ENCODE measurements around the gene RGP1. TPM values are rescaled to one million over a fixed set of nuclear protein-coding genes. Genes with fewer than 3 reads are reported as not detected.

The RGP1 gene
- total and polyA plus RNA-seq, 9 of the 15 experiments (the other 6 are each of a cell fraction or from before 2014, with no cell fraction given) = 0.42 to 13.8 (median 6.7) TPM

- TF ChIP-seq, protein P1, sequence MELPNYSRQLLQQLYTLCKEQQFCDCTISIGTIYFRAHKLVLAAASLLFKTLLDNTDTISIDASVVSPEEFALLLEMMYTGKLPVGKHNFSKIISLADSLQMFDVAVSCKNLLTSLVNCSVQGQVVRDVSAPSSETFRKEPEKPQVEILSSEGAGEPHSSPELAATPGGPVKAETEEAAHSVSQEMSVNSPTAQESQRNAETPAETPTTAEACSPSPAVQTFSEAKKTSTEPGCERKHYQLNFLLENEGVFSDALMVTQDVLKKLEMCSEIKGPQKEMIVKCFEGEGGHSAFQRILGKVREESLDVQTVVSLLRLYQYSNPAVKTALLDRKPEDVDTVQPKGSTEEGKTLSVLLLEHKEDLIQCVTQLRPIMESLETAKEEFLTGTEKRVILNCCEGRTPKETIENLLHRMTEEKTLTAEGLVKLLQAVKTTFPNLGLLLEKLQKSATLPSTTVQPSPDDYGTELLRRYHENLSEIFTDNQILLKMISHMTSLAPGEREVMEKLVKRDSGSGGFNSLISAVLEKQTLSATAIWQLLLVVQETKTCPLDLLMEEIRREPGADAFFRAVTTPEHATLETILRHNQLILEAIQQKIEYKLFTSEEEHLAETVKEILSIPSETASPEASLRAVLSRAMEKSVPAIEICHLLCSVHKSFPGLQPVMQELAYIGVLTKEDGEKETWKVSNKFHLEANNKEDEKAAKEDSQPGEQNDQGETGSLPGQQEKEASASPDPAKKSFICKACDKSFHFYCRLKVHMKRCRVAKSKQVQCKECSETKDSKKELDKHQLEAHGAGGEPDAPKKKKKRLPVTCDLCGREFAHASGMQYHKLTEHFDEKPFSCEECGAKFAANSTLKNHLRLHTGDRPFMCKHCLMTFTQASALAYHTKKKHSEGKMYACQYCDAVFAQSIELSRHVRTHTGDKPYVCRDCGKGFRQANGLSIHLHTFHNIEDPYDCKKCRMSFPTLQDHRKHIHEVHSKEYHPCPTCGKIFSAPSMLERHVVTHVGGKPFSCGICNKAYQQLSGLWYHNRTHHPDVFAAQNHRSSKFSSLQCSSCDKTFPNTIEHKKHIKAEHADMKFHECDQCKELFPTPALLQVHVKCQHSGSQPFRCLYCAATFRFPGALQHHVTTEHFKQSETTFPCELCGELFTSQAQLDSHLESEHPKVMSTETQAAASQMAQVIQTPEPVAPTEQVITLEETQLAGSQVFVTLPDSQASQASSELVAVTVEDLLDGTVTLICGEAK (IDR thresholded peaks at IDR 0.05) = peak; percentile 33; the same call in 1 of the 2 replicates
- TF ChIP-seq, protein P1 (CRISPR knock-in tag; IDR thresholded peaks at IDR 0.05) = no peak
- TF ChIP-seq BDP1 (IDR thresholded peaks at IDR 0.05; ENCODE audit: insufficient read depth, insufficient read length) (no peak), HDAC2 (IDR thresholded peaks at IDR 0.05) (0 out of 2 replicates have a peak, but pooled peaks have one; percentile 39), DACH1 (IDR thresholded peaks at IDR 0.05; ENCODE audit: partially characterized antibody) (no peak), TOE1 (IDR thresholded peaks at IDR 0.05; ENCODE audit: borderline replicate concordance) (0 out of 2 replicates have a peak, but pooled peaks have one; percentile 19), TOE1 (CRISPR knock-in tag; IDR thresholded peaks at IDR 0.05; ENCODE audit: borderline replicate concordance, low read depth) (no peak), TAF1 (IDR thresholded peaks at IDR 0.05; ENCODE audit: control insufficient read depth, extremely low read depth, insufficient read depth, low read length, severe bottlenecking) (peak; percentile 37), KAT7 (CRISPR knock-in tag; IDR thresholded peaks at IDR 0.05; ENCODE audit: borderline replicate concordance) (no peak), TCF7 (IDR thresholded peaks at IDR 0.05; ENCODE audit: borderline replicate concordance) (no peak), XRCC5 (IDR thresholded peaks at IDR 0.05; ENCODE audit: low read depth, low read length) (0 out of 2 replicates have a peak, but pooled peaks have one; percentile 53), CTBP1 (IDR thresholded peaks at IDR 0.05; ENCODE audit: borderline replicate concordance) (0 out of 2 replicates have a peak, but pooled peaks have one; percentile 26), SP1 (CRISPR knock-in tag; IDR thresholded peaks at IDR 0.05) (peak; percentile 49), POLR2A (conservative IDR thresholded peaks at IDR 0.05) (peak; percentile 68; the same call in 1 of the 2 replicates), ELF4 (CRISPR knock-in tag; IDR thresholded peaks at IDR 0.05) (0 out of 2 replicates have a peak, but pooled peaks have one; percentile 25), EP400 (IDR thresholded peaks at IDR 0.05) (peak; percentile 60; the same call in 1 of the 2 replicates), MAZ (CRISPR knock-in tag; conservative IDR thresholded peaks at IDR 0.05 in 1 of 2, IDR thresholded peaks at IDR 0.05 in 1 of 2) (peak; percentile 68 to 89), GABPA (tag; conservative IDR thresholded peaks at IDR 0.05; ENCODE audit: low read depth) (0 out of 2 replicates have a peak, but pooled peaks have one; percentile 57), ZNF431 (CRISPR knock-in tag; IDR thresholded peaks at IDR 0.05) (no peak), DNMT1 (IDR thresholded peaks at IDR 0.05) (0 out of 2 replicates have a peak, but pooled peaks have one; percentile 30)
Measured at GRCh38 chr9:35756275-35757225, 7.5 kb downstream of the RGP1 start (continued).
